ENCODE data around the gene FHOD3.

The FHOD3 gene

DNA sequence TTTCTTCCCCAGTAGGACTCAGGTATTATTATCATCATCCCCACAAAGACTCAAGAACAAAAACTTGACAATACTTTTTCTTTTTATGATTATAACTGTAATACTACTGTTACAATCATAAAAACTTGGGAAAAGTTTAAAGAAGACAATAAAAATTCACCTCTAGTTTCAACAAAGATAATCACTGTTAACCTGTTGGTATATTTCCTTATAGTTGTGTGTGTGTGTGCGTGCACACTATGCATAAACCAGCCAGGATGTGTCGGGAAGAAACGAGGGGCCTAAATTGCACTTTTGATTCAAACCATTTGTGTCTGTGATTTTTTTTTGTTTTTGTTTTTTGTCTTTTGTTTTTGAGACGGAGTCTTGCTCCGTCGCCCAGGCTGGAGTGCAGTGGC is 298.3 kb downstream of the FHOD3 start:
- Histone ChIP-seq H3K4me1 (ENCODE audit: control insufficient read depth, insufficient read depth, low read length) (no peaks in the 10 kb centered on the region), H3K27ac (ENCODE audit: extremely low read depth, low read depth, low read length) (no peak overlapping the region), H3K9me3 (ENCODE audit: control insufficient read depth, insufficient read depth, low read depth, low read length) (no peaks in the 10 kb centered on the region), H3K36me3 (ENCODE audit: control insufficient read depth in 2 of 2, insufficient read depth in 1 of 2, low read length in 2 of 2) (no peaks in the 10 kb centered on the region), H3K4me3 (ENCODE audit: low read depth, low read length) (no peak overlapping the region)
- TF ChIP-seq, protein P1, sequence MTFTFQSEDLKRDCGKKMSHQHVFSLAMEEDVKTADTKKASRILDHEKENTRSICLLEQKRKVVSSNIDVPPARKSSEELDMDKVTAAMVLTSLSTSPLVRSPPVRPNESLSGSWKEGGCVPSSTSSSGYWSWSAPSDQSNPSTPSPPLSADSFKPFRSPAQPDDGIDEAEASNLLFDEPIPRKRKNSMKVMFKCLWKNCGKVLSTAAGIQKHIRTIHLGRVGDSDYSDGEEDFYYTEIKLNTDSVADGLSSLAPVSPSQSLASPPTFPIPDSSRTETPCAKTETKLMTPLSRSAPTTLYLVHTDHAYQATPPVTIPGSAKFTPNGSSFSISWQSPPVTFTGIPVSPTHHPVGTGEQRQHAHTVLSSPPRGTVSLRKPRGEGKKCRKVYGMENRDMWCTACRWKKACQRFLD (tag by site-specific recombination; IDR thresholded peaks at IDR 0.05): no peak
- no peak for TF ChIP-seq GLI2 (tag by site-specific recombination; IDR thresholded peaks at IDR 0.05; ENCODE audit: borderline replicate concordance, low read depth)
- ChIA-PET POLR2A (no interaction called here), CTCF (no interaction called here)

DNA sequence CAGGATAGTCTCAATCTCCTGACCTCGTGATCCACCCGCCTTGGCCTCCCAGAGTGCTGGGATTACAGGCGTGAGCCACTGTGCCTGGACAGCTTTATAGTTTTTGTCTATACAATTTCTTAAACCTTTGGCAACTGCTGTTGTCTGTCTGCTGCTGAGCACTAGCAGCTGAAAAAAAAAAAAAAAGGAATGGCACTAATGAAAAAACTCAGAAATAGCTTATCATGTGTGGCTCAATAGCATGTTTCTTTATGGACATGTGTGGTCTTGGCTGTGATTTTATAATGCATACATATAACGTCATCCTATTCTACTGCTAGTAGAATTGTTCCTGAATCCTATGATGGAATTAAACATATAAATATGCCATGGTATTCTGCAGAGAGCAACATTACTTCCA is 300.1 kb downstream of the FHOD3 start:
- ChIA-PET POLR2A (interaction anchor here (0.6 kb wide), 1 partner anchor 48 kb away, joined by 3 read pairs; no protein-coding TSS in a partner anchor), CTCF (no interaction called here)
- H3K4me3 ChIP-seq (ENCODE audit: low read depth, low read length): no peak overlapping the region
- peaks cover 0 to under 1% of the 10 kb centered on the region in 2 experiments; a peak in 1 of 3 replicates for H3K36me3 ChIP-seq (ENCODE audit: control insufficient read depth in 2 of 2, insufficient read depth in 1 of 2, low read length in 2 of 2)
- H3K27ac ChIP-seq (ENCODE audit: extremely low read depth, low read depth, low read length): no peak overlapping the region
- H3K4me1 ChIP-seq (ENCODE audit: control insufficient read depth, insufficient read depth, low read length): no peaks in the 10 kb centered on the region
- no peaks in the 10 kb centered on the region for H3K9me3 ChIP-seq (ENCODE audit: control insufficient read depth, insufficient read depth, low read depth, low read length)
- TF ChIP-seq ZFP69B (tag by site-specific recombination; IDR thresholded peaks at IDR 0.05): no peak
- no peak for TF ChIP-seq ZNF521 (tag by site-specific recombination; IDR thresholded peaks at IDR 0.05)
- TF ChIP-seq ZNF23 (tag by site-specific recombination; IDR thresholded peaks at IDR 0.05; ENCODE audit: borderline replicate concordance): no peak
- TF ChIP-seq SALL2 (tag by site-specific recombination; IDR thresholded peaks at IDR 0.05; ENCODE audit: borderline replicate concordance): no peak
- TF ChIP-seq, protein P2, sequence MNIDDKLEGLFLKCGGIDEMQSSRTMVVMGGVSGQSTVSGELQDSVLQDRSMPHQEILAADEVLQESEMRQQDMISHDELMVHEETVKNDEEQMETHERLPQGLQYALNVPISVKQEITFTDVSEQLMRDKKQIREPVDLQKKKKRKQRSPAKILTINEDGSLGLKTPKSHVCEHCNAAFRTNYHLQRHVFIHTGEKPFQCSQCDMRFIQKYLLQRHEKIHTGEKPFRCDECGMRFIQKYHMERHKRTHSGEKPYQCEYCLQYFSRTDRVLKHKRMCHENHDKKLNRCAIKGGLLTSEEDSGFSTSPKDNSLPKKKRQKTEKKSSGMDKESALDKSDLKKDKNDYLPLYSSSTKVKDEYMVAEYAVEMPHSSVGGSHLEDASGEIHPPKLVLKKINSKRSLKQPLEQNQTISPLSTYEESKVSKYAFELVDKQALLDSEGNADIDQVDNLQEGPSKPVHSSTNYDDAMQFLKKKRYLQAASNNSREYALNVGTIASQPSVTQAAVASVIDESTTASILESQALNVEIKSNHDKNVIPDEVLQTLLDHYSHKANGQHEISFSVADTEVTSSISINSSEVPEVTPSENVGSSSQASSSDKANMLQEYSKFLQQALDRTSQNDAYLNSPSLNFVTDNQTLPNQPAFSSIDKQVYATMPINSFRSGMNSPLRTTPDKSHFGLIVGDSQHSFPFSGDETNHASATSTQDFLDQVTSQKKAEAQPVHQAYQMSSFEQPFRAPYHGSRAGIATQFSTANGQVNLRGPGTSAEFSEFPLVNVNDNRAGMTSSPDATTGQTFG (tag by site-specific recombination; IDR thresholded peaks at IDR 0.05; ENCODE audit: borderline replicate concordance): no peak
- TF ChIP-seq YY2 (tag by site-specific recombination; IDR thresholded peaks at IDR 0.05): no peak
- TF ChIP-seq, protein P3, sequence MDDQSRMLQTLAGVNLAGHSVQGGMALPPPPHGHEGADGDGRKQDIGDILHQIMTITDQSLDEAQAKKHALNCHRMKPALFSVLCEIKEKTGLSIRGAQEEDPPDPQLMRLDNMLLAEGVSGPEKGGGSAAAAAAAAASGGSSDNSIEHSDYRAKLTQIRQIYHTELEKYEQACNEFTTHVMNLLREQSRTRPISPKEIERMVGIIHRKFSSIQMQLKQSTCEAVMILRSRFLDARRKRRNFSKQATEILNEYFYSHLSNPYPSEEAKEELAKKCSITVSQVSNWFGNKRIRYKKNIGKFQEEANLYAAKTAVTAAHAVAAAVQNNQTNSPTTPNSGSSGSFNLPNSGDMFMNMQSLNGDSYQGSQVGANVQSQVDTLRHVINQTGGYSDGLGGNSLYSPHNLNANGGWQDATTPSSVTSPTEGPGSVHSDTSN (CRISPR knock-in tag; IDR thresholded peaks at IDR 0.05): no peak
- TF ChIP-seq, protein P4, sequence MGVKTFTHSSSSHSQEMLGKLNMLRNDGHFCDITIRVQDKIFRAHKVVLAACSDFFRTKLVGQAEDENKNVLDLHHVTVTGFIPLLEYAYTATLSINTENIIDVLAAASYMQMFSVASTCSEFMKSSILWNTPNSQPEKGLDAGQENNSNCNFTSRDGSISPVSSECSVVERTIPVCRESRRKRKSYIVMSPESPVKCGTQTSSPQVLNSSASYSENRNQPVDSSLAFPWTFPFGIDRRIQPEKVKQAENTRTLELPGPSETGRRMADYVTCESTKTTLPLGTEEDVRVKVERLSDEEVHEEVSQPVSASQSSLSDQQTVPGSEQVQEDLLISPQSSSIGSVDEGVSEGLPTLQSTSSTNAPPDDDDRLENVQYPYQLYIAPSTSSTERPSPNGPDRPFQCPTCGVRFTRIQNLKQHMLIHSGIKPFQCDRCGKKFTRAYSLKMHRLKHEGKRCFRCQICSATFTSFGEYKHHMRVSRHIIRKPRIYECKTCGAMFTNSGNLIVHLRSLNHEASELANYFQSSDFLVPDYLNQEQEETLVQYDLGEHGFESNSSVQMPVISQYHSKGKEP (tag by site-specific recombination; IDR thresholded peaks at IDR 0.05): no peak
- TF ChIP-seq ZBTB21 (tag by site-specific recombination; IDR thresholded peaks at IDR 0.05): no peak
- no peak for TF ChIP-seq ZBTB1 (tag by site-specific recombination; IDR thresholded peaks at IDR 0.05)
- TF ChIP-seq ZNF555 (tag by site-specific recombination; conservative IDR thresholded peaks at IDR 0.05): no peak
- TF ChIP-seq, protein P5, sequence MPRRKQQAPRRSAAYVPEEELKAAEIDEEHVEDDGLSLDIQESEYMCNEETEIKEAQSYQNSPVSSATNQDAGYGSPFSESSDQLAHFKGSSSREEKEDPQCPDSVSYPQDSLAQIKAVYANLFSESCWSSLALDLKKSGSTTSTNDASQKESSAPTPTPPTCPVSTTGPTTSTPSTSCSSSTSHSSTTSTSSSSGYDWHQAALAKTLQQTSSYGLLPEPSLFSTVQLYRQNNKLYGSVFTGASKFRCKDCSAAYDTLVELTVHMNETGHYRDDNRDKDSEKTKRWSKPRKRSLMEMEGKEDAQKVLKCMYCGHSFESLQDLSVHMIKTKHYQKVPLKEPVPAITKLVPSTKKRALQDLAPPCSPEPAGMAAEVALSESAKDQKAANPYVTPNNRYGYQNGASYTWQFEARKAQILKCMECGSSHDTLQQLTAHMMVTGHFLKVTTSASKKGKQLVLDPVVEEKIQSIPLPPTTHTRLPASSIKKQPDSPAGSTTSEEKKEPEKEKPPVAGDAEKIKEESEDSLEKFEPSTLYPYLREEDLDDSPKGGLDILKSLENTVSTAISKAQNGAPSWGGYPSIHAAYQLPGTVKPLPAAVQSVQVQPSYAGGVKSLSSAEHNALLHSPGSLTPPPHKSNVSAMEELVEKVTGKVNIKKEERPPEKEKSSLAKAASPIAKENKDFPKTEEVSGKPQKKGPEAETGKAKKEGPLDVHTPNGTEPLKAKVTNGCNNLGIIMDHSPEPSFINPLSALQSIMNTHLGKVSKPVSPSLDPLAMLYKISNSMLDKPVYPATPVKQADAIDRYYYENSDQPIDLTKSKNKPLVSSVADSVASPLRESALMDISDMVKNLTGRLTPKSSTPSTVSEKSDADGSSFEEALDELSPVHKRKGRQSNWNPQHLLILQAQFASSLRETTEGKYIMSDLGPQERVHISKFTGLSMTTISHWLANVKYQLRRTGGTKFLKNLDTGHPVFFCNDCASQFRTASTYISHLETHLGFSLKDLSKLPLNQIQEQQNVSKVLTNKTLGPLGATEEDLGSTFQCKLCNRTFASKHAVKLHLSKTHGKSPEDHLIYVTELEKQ (tag by site-specific recombination; IDR thresholded peaks at IDR 0.05; ENCODE audit: borderline replicate concordance): no peak
- TF ChIP-seq, protein P6, sequence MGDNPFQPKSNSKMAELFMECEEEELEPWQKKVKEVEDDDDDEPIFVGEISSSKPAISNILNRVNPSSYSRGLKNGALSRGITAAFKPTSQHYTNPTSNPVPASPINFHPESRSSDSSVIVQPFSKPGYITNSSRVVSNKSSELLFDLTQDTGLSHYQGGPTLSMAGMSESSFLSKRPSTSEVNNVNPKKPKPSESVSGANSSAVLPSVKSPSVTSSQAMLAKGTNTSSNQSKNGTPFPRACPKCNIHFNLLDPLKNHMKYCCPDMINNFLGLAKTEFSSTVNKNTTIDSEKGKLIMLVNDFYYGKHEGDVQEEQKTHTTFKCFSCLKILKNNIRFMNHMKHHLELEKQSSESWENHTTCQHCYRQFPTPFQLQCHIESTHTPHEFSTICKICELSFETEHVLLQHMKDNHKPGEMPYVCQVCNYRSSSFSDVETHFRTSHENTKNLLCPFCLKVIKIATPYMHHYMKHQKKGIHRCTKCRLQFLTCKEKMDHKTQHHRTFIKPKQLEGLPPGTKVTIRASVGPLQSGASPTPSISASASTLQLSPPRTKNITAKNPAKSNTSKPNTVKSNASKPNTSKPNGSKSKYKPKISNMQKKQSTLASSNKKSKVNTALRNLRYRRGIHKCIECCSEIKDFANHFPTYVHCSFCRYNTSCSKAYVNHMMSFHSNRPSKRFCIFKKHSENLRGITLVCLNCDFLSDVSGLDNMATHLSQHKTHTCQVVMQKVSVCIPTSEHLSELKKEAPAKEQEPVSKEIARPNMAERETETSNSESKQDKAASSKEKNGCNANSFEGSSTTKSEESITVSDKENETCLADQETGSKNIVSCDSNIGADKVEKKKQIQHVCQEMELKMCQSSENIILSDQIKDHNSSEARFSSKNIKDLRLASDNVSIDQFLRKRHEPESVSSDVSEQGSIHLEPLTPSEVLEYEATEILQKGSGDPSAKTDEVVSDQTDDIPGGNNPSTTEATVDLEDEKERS (tag by site-specific recombination; IDR thresholded peaks at IDR 0.05): no peak
- no peak for TF ChIP-seq ZXDB (tag by site-specific recombination; IDR thresholded peaks at IDR 0.05)
